Activated T-helper 9 cell treated with anti-CD3 and anti-CD28 coated beads, Interleukin-2, amount 50 U/mL, for 16 hours (primary cell): ENCODE measurements around the gene MRPL17.

Experiments used
- DNase-seq: peaks from one replicate; pipeline ENCODE4 v3.0.0-alpha.2; 2020; ENCODE audit warnings: low read depth

MRPL17 gene

GRCh38 chr11:6682591-6682935 is 577 bp downstream of the MRPL17 start:
- no peak for DNase-seq

GRCh38 chr11:6681949-6682348 is 1.2 kb downstream of the MRPL17 start:
- DNase-seq: no peak

- no peak for DNase-seq
These were observed 1.6 kb downstream of the MRPL17 start for GRCh38 chr11:6681505-6681904.

- DNase-seq: no peak
These were observed 6.1 kb downstream of the MRPL17 start for GRCh38 chr11:6677018-6677417.

GRCh38 chr11:6674862-6675261 is 8.3 kb downstream of the MRPL17 start:
- no peak for DNase-seq

GRCh38 chr11:6674219-6674597 is 8.9 kb downstream of the MRPL17 start:
- no peak for DNase-seq

GRCh38 chr11:6673523-6674218 is 9.5 kb downstream of the MRPL17 start:
- no peak for DNase-seq

GRCh38 chr11:6671991-6672390 is 11.1 kb downstream of the MRPL17 start:
- DNase-seq: no peak

- DNase-seq: no peak
These were observed 12.8 kb downstream of the MRPL17 start for GRCh38 chr11:6670202-6670830.

GRCh38 chr11:6667733-6668374 is 15.3 kb downstream of the MRPL17 start:
- DNase-seq: no peak

- no peak for DNase-seq
These were observed 16.6 kb downstream of the MRPL17 start for GRCh38 chr11:6666302-6667183.

- no peak for DNase-seq
These were observed 18.6 kb downstream of the MRPL17 start for GRCh38 chr11:6664551-6664950.

- no peak for DNase-seq
These were observed 19.2 kb downstream of the MRPL17 start for GRCh38 chr11:6663794-6664469.

GRCh38 chr11:6660712-6661111 is 22.4 kb downstream of the MRPL17 start:
- no peak for DNase-seq

- no peak for DNase-seq
These were observed 24.5 kb downstream of the MRPL17 start for GRCh38 chr11:6658647-6659046.

- DNase-seq: no peak
These were observed 25.8 kb downstream of the MRPL17 start for GRCh38 chr11:6657346-6657745.

GRCh38 chr11:6656936-6657335 is 26.2 kb downstream of the MRPL17 start:
- no peak for DNase-seq

GRCh38 chr11:6656584-6656915 is 26.6 kb downstream of the MRPL17 start:
- DNase-seq: no peak

GRCh38 chr11:6655790-6656583 is 27.2 kb downstream of the MRPL17 start, which contains the start of gene DCHS1:
TSS of gene DCHS1 (minus strand) at chr11:6655809. CDS start at chr11:6641613, 14,196 bp downstream.
- DNase-seq: no peak

GRCh38 chr11:6655020-6655789 is 27.9 kb downstream of the MRPL17 start:
- no peak for DNase-seq
